ENCODE measurements around the gene MAGI2.

The MAGI2 gene

GRCh38 chr7:78125884-78126283, 1327.6 kb downstream of the MAGI2 start:
- H3K27ac ChIP-seq (replicated peaks; ENCODE audit: low read length) = no peak overlapping the region
- WGBS, 2 donors (ENCODE audit: extremely low coverage in 2 of 2, insufficient read length in 2 of 2, insufficient replicate concordance in 1 of 2) = no CpG with 5 or more reads among the region's 2 CpGs
- no peak overlapping the region for H3K14ac ChIP-seq (ENCODE audit: low read length)
- no peaks in the 10 kb centered on the region for H3K9me3 ChIP-seq (replicated peaks in 1 of 2; ENCODE audit: control insufficient read depth in 2 of 2, insufficient read depth in 1 of 2, low read depth in 1 of 2, low read length in 2 of 2)
- H3K4me2 ChIP-seq (ENCODE audit: insufficient read depth, low read length, poor library complexity, severe bottlenecking) = no peak overlapping the region
- H4K8ac ChIP-seq (ENCODE audit: low read depth, low read length) = no peak overlapping the region
- peaks cover 0 to 3% of the 10 kb centered on the region in 2 donors for H3K4me1 ChIP-seq (ENCODE audit: control insufficient read depth in 2 of 2, insufficient read depth in 1 of 2, low read depth in 1 of 2, low read length in 2 of 2)
- no peak overlapping the region for H3K18ac ChIP-seq (ENCODE audit: low read length)
- H3K79me1 ChIP-seq (ENCODE audit: low read depth, low read length) = no peaks in the 10 kb centered on the region
- H2BK15ac ChIP-seq (ENCODE audit: low read length) = no peak overlapping the region
- no peak overlapping the region for H2AFZ ChIP-seq (ENCODE audit: low read length)
- H3K27me3 ChIP-seq (ENCODE audit: control insufficient read depth in 3 of 3, insufficient read depth in 3 of 3, low read depth in 1 of 3, low read length in 3 of 3) = no peaks in the 10 kb centered on the region
- no peak overlapping the region for H2BK120ac ChIP-seq (ENCODE audit: low read depth, low read length)
- H2AK5ac ChIP-seq (ENCODE audit: low read depth, low read length) = no peak overlapping the region
- no peak overlapping the region for H3K9ac ChIP-seq (ENCODE audit: low read depth, low read length, poor library complexity)
- H3K23ac ChIP-seq (ENCODE audit: low read depth, low read length, poor library complexity) = no peak overlapping the region
- no peak overlapping the region for H2BK12ac ChIP-seq (ENCODE audit: low read length)
- DNase-seq (ENCODE audit: low spot score) = no peak
- no peak overlapping the region for H3K4me3 ChIP-seq (ENCODE audit: low read length in 2 of 2)
- no peak overlapping the region for H2BK5ac ChIP-seq (ENCODE audit: low read length)
- no peak overlapping the region for H4K91ac ChIP-seq (ENCODE audit: low read depth, low read length, poor library complexity)
- peaks cover 0 to 3% of the 10 kb centered on the region in 2 donors for H3K36me3 ChIP-seq (replicated peaks in 1 of 2; ENCODE audit: control insufficient read depth in 2 of 2, insufficient read depth in 2 of 2, low read length in 2 of 2)
- no peak overlapping the region for H3K4ac ChIP-seq (ENCODE audit: low read length)

- no peaks in the 10 kb centered on the region for H3K79me1 ChIP-seq (ENCODE audit: low read depth, low read length)
- no CpG with 5 or more reads among the region's 4 CpGs for WGBS, 2 donors (ENCODE audit: extremely low coverage in 2 of 2, insufficient read length in 2 of 2, insufficient replicate concordance in 1 of 2)
- H3K4me1 ChIP-seq (ENCODE audit: control insufficient read depth in 2 of 2, insufficient read depth in 1 of 2, low read depth in 1 of 2, low read length in 2 of 2) = peaks cover 0 to 3% of the 10 kb centered on the region in 2 donors
Measured at GRCh38 chr7:78124216-78124615, 1329.3 kb downstream of the MAGI2 start.

GRCh38 chr7:78121888-78122287, 1331.6 kb downstream of the MAGI2 start:
- H3K18ac ChIP-seq (ENCODE audit: low read length) = no peak overlapping the region
- no peak for DNase-seq (ENCODE audit: low spot score)
- H3K9me3 ChIP-seq (replicated peaks in 1 of 2; ENCODE audit: control insufficient read depth in 2 of 2, insufficient read depth in 1 of 2, low read depth in 1 of 2, low read length in 2 of 2) = no peaks in the 10 kb centered on the region
- H3K4me1 ChIP-seq (ENCODE audit: control insufficient read depth in 2 of 2, insufficient read depth in 1 of 2, low read depth in 1 of 2, low read length in 2 of 2) = peaks cover 0 to under 1% of the 10 kb centered on the region in 2 donors
- no peak overlapping the region for H4K8ac ChIP-seq (ENCODE audit: low read depth, low read length)
- no peak overlapping the region for H3K4me2 ChIP-seq (ENCODE audit: insufficient read depth, low read length, poor library complexity, severe bottlenecking)
- H3K23ac ChIP-seq (ENCODE audit: low read depth, low read length, poor library complexity) = no peak overlapping the region
- no peak overlapping the region for H2BK120ac ChIP-seq (ENCODE audit: low read depth, low read length)
- H3K4me3 ChIP-seq (ENCODE audit: low read length in 2 of 2) = no peak overlapping the region
- no peaks in the 10 kb centered on the region for H3K27me3 ChIP-seq (ENCODE audit: control insufficient read depth in 3 of 3, insufficient read depth in 3 of 3, low read depth in 1 of 3, low read length in 3 of 3)
- WGBS, 2 donors (ENCODE audit: extremely low coverage in 2 of 2, insufficient read length in 2 of 2, insufficient replicate concordance in 1 of 2) = no CpG with 5 or more reads among the region's 1 CpG
- no peak overlapping the region for H4K91ac ChIP-seq (ENCODE audit: low read depth, low read length, poor library complexity)
- no peak overlapping the region for H3K27ac ChIP-seq (replicated peaks; ENCODE audit: low read length)
- H2AK5ac ChIP-seq (ENCODE audit: low read depth, low read length) = no peak overlapping the region
- no peak overlapping the region for H2BK5ac ChIP-seq (ENCODE audit: low read length)
- no peak overlapping the region for H3K9ac ChIP-seq (ENCODE audit: low read depth, low read length, poor library complexity)
- no peak overlapping the region for H2BK12ac ChIP-seq (ENCODE audit: low read length)
- H2AFZ ChIP-seq (ENCODE audit: low read length) = no peak overlapping the region
- H3K4ac ChIP-seq (ENCODE audit: low read length) = no peak overlapping the region
- H2BK15ac ChIP-seq (ENCODE audit: low read length) = no peak overlapping the region
- no peak overlapping the region for H3K14ac ChIP-seq (ENCODE audit: low read length)
- H3K79me1 ChIP-seq (ENCODE audit: low read depth, low read length) = no peaks in the 10 kb centered on the region
- no peaks in the 10 kb centered on the region for H3K36me3 ChIP-seq (replicated peaks in 1 of 2; ENCODE audit: control insufficient read depth in 2 of 2, insufficient read depth in 2 of 2, low read length in 2 of 2)

More at GRCh38 chr7:78124216-78124615, 1329.3 kb downstream of the MAGI2 start:
- no peak overlapping the region for H3K23ac ChIP-seq (ENCODE audit: low read depth, low read length, poor library complexity)
- H4K91ac ChIP-seq (ENCODE audit: low read depth, low read length, poor library complexity) = no peak overlapping the region
- no peak overlapping the region for H3K4me2 ChIP-seq (ENCODE audit: insufficient read depth, low read length, poor library complexity, severe bottlenecking)
- H2BK120ac ChIP-seq (ENCODE audit: low read depth, low read length) = no peak overlapping the region
- no peak overlapping the region for H3K4me3 ChIP-seq (ENCODE audit: low read length in 2 of 2)
- no peak overlapping the region for H2BK15ac ChIP-seq (ENCODE audit: low read length)
- no peak overlapping the region for H3K14ac ChIP-seq (ENCODE audit: low read length)
- DNase-seq (ENCODE audit: low spot score) = no peak
- H2BK12ac ChIP-seq (ENCODE audit: low read length) = no peak overlapping the region
- no peaks in the 10 kb centered on the region for H3K27me3 ChIP-seq (ENCODE audit: control insufficient read depth in 3 of 3, insufficient read depth in 3 of 3, low read depth in 1 of 3, low read length in 3 of 3)
- no peak overlapping the region for H3K27ac ChIP-seq (replicated peaks; ENCODE audit: low read length)
- H3K9me3 ChIP-seq (replicated peaks in 1 of 2; ENCODE audit: control insufficient read depth in 2 of 2, insufficient read depth in 1 of 2, low read depth in 1 of 2, low read length in 2 of 2) = no peaks in the 10 kb centered on the region
- no peak overlapping the region for H2AK5ac ChIP-seq (ENCODE audit: low read depth, low read length)
- H4K8ac ChIP-seq (ENCODE audit: low read depth, low read length) = no peak overlapping the region
- H3K36me3 ChIP-seq (replicated peaks in 1 of 2; ENCODE audit: control insufficient read depth in 2 of 2, insufficient read depth in 2 of 2, low read length in 2 of 2) = no peaks in the 10 kb centered on the region
- no peak overlapping the region for H3K9ac ChIP-seq (ENCODE audit: low read depth, low read length, poor library complexity)
- H2BK5ac ChIP-seq (ENCODE audit: low read length) = no peak overlapping the region
- H2AFZ ChIP-seq (ENCODE audit: low read length) = no peak overlapping the region
- H3K18ac ChIP-seq (ENCODE audit: low read length) = no peak overlapping the region
- no peak overlapping the region for H3K4ac ChIP-seq (ENCODE audit: low read length)

GRCh38 chr7:78118470-78118869, 1335.0 kb downstream of the MAGI2 start:
- H3K4me1 ChIP-seq (ENCODE audit: control insufficient read depth in 2 of 2, insufficient read depth in 1 of 2, low read depth in 1 of 2, low read length in 2 of 2) = peaks cover 0 to 3% of the 10 kb centered on the region in 2 donors
- no peak overlapping the region for H3K4me3 ChIP-seq (ENCODE audit: low read length in 2 of 2)
- no peak overlapping the region for H4K91ac ChIP-seq (ENCODE audit: low read depth, low read length, poor library complexity)
- H2BK15ac ChIP-seq (ENCODE audit: low read length) = no peak overlapping the region
- H3K14ac ChIP-seq (ENCODE audit: low read length) = no peak overlapping the region
- H2BK120ac ChIP-seq (ENCODE audit: low read depth, low read length) = no peak overlapping the region
- no peaks in the 10 kb centered on the region for H3K27me3 ChIP-seq (ENCODE audit: control insufficient read depth in 3 of 3, insufficient read depth in 3 of 3, low read depth in 1 of 3, low read length in 3 of 3)
- H2AFZ ChIP-seq (ENCODE audit: low read length) = no peak overlapping the region
- H2BK12ac ChIP-seq (ENCODE audit: low read length) = no peak overlapping the region
- H3K23ac ChIP-seq (ENCODE audit: low read depth, low read length, poor library complexity) = no peak overlapping the region
- no peak overlapping the region for H3K4me2 ChIP-seq (ENCODE audit: insufficient read depth, low read length, poor library complexity, severe bottlenecking)
- no CpG with 5 or more reads among the region's 3 CpGs for WGBS, 2 donors (ENCODE audit: extremely low coverage in 2 of 2, insufficient read length in 2 of 2, insufficient replicate concordance in 1 of 2)
- H3K9me3 ChIP-seq (replicated peaks in 1 of 2; ENCODE audit: control insufficient read depth in 2 of 2, insufficient read depth in 1 of 2, low read depth in 1 of 2, low read length in 2 of 2) = no peaks in the 10 kb centered on the region
- no peak overlapping the region for H2BK5ac ChIP-seq (ENCODE audit: low read length)
- no peaks in the 10 kb centered on the region for H3K79me1 ChIP-seq (ENCODE audit: low read depth, low read length)
- no peaks in the 10 kb centered on the region for H3K36me3 ChIP-seq (replicated peaks in 1 of 2; ENCODE audit: control insufficient read depth in 2 of 2, insufficient read depth in 2 of 2, low read length in 2 of 2)
- DNase-seq (ENCODE audit: low spot score) = no peak
- H3K27ac ChIP-seq (replicated peaks; ENCODE audit: low read length) = no peak overlapping the region
- H3K9ac ChIP-seq (ENCODE audit: low read depth, low read length, poor library complexity) = no peak overlapping the region
- H4K8ac ChIP-seq (ENCODE audit: low read depth, low read length) = no peak overlapping the region
- no peak overlapping the region for H3K18ac ChIP-seq (ENCODE audit: low read length)
- no peak overlapping the region for H2AK5ac ChIP-seq (ENCODE audit: low read depth, low read length)
- no peak overlapping the region for H3K4ac ChIP-seq (ENCODE audit: low read length)

All from neuronal stem cell (in vitro differentiated cells).